OCI-LY7 (cell line): ENCODE data around the gene TIRAP.

ENCODE experiments used
- CTCF ChIP-seq: fragments of 200-600 bp; sonication (generic); conservative IDR thresholded peaks from 2 replicates; pipeline ENCODE4 v1.5.1; 2014; ENCODE audit warnings: mild to moderate bottlenecking, antibody characterized with exemption, low read length, moderate library complexity, mixed read lengths
- EZH2phosphoT487 ChIP-seq: fragments of 200-600 bp; sonication (generic); IDR thresholded peaks from 2 replicates; pipeline ENCODE4 v1.6.1; 2018; ENCODE audit warnings: low read depth, borderline replicate concordance, mild to moderate bottlenecking, mixed run types, antibody characterized with exemption, low read length, moderate library complexity, mixed read lengths

- TF ChIP-seq CTCF (no peak), EZH2phosphoT487 (no peak)
Observed at GRCh38 chr11:126333142-126333541, 50.2 kb downstream of the TIRAP start.
